MM.1S (cell line): ENCODE measurements around the gene FARS2.

Experiments
- CTCF ChIP-seq: fragments of 300-600 bp; sonication (generic); IDR thresholded peaks from 2 replicates; pipeline ENCODE4 v1.5.1; 2016; ENCODE audit warnings: antibody characterized with exemption, low read length, mixed read lengths
- EZH2 ChIP-seq: fragments of 300-600 bp; sonication (generic); optimal IDR thresholded peaks from 2 replicates; pipeline ENCODE3; 2017; ENCODE audit warnings: low read depth, mild to moderate bottlenecking, antibody characterized with exemption, low read length, mixed read lengths
- EZH2phosphoT487 ChIP-seq: fragments of 300-600 bp; sonication (generic); IDR thresholded peaks from 2 replicates; pipeline ENCODE4 v1.6.1; 2018; ENCODE audit warnings: antibody characterized with exemption, low read length

DNA sequence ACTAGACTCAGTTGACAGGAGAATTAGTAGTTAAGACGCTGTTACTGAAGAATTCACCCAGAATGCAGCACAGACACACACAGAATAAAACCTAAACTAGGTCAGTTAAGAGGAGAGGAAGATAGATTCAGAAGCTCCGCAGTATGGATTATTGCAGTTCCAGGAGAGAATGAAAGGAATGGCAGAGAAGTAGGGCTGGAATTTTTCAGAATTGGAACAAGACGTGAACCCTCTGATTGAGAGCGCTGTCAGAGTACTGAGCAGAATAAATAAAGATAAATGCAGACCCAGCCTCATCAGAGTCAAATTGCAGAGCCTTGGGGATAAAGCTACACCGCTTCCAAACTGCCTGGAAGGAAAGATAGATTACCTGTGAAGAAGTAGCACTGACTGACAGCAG is 344.6 kb downstream of the FARS2 start:
- no peak for TF ChIP-seq CTCF
- no peak for TF ChIP-seq EZH2
- no peak for TF ChIP-seq EZH2phosphoT487
